PC-9 (cell line): ENCODE results near the gene MICALL2.

ENCODE experiments used
- EZH2 ChIP-seq: fragments of 200-600 bp; sonication (generic); IDR thresholded peaks from 2 replicates; pipeline ENCODE4 v1.8.0; 2017; ENCODE audit warnings: antibody characterized with exemption, low read depth
- TF ChIP-seq, protein P1 (sequence below): fragments of 200-600 bp; sonication (generic); conservative IDR thresholded peaks from 2 replicates; pipeline ENCODE4 v1.6.1; 2017; ENCODE audit warnings: mixed run types, antibody characterized with exemption, mild to moderate bottlenecking, moderate library complexity

DNA sequence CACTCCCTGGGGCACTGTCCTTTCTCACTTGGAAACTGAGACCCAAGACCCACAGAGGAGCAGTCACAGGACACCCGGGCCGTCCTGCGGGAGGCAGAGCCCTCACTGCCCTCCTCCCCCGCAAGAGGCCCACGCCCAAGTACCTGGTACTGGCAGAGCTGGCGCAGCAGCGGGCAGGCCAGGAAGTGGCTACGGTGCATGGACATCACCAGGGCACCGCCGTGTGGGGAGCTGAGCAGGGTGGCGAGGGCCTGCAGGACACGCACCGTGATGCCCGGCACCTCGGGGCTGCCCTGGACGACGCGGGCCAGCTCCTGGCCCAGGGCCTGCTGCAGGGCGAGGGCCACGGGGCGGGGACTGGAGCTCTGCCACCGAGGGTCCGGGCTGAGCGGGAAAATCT lies 20.0 kb upstream of the MICALL2 start:
- TF ChIP-seq, protein P1, sequence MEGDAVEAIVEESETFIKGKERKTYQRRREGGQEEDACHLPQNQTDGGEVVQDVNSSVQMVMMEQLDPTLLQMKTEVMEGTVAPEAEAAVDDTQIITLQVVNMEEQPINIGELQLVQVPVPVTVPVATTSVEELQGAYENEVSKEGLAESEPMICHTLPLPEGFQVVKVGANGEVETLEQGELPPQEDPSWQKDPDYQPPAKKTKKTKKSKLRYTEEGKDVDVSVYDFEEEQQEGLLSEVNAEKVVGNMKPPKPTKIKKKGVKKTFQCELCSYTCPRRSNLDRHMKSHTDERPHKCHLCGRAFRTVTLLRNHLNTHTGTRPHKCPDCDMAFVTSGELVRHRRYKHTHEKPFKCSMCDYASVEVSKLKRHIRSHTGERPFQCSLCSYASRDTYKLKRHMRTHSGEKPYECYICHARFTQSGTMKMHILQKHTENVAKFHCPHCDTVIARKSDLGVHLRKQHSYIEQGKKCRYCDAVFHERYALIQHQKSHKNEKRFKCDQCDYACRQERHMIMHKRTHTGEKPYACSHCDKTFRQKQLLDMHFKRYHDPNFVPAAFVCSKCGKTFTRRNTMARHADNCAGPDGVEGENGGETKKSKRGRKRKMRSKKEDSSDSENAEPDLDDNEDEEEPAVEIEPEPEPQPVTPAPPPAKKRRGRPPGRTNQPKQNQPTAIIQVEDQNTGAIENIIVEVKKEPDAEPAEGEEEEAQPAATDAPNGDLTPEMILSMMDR: no peak
- TF ChIP-seq EZH2: no peak
